Measurements from ENCODE around the gene CHKB. TPM values are rescaled to one million over a fixed set of nuclear protein-coding genes. Genes with fewer than 3 reads are reported as not detected.

Gene CHKB
- polyA plus RNA-seq, 1 donor: 106 TPM

- no peaks in the 10 kb centered on the region for H3K36me3 ChIP-seq (ENCODE audit: control insufficient read depth, insufficient read depth, low read length)
- no peak for DNase-seq
- peak overlapping the region; percentile 40 for H3K27ac ChIP-seq (ENCODE audit: low read length)
- WGBS (ENCODE audit: insufficient coverage, low lambda C conversion rate): no CpG with 5 or more reads among the region's 50 CpGs
- H3K4me3 ChIP-seq (ENCODE audit: low read length): peak overlapping the region; percentile 40
- peaks cover 33% of the 10 kb centered on the region for H3K4me1 ChIP-seq (ENCODE audit: control insufficient read depth, insufficient read depth, low read length)
- peaks cover 16% of the 10 kb centered on the region for H3K9me3 ChIP-seq (ENCODE audit: control insufficient read depth, low read depth, low read length)
- peaks cover 43% of the 10 kb centered on the region for H3K27me3 ChIP-seq (ENCODE audit: control insufficient read depth, insufficient read depth, low read length)
These were observed 53.2 kb downstream of the CHKB start for GRCh38 chr22:50529416-50529896.

Other genes starting within 250 kb of the CHKB start
- gene PPP6R2, start 239.5 kb downstream of the CHKB start, polyA plus RNA-seq: 46.9 TPM
- 37.5 TPM for gene SBF1, start 107.8 kb downstream of the CHKB start, polyA plus RNA-seq
- gene ADM2, start 101.3 kb downstream of the CHKB start, polyA plus RNA-seq: 11.2 TPM
- 0.60 TPM for gene MIOX, start 96.0 kb downstream of the CHKB start, polyA plus RNA-seq
- 48.8 TPM for gene LMF2, start 75.1 kb downstream of the CHKB start, polyA plus RNA-seq
- 31.2 TPM for gene NCAPH2, start 74.6 kb downstream of the CHKB start, polyA plus RNA-seq
- 1.8 TPM for gene SCO2, start 57.3 kb downstream of the CHKB start, polyA plus RNA-seq
- gene TYMP, start 52.8 kb downstream of the CHKB start, polyA plus RNA-seq: 10.5 TPM
- 0.18 TPM for gene KLHDC7B, start 37.0 kb downstream of the CHKB start, polyA plus RNA-seq
- not detected for gene SYCE3, start 19.9 kb downstream of the CHKB start, polyA plus RNA-seq
- 19.8 TPM for gene CPT1B, start 4.4 kb downstream of the CHKB start, polyA plus RNA-seq
- gene MAPK8IP2, start 17.9 kb upstream of the CHKB start, polyA plus RNA-seq: 5.4 TPM
- 45.7 TPM for gene ARSA, start 45.3 kb upstream of the CHKB start, polyA plus RNA-seq
- 16.7 TPM for gene SHANK3, start 90.0 kb upstream of the CHKB start, polyA plus RNA-seq
- 0.48 TPM for gene ACR, start 155.4 kb upstream of the CHKB start, polyA plus RNA-seq
- 32.8 TPM for gene RABL2B, start 200.8 kb upstream of the CHKB start, polyA plus RNA-seq

Data from large intestine (tissue), 3 donors.